Measurements from ENCODE around the gene TTC28. TPM values are rescaled to one million over a fixed set of nuclear protein-coding genes. Genes with fewer than 3 reads are reported as not detected.

The TTC28 gene
- total RNA-seq, 4 donors from 2014 or later = 35.1 to 138 (median 50.8) TPM

DNA sequence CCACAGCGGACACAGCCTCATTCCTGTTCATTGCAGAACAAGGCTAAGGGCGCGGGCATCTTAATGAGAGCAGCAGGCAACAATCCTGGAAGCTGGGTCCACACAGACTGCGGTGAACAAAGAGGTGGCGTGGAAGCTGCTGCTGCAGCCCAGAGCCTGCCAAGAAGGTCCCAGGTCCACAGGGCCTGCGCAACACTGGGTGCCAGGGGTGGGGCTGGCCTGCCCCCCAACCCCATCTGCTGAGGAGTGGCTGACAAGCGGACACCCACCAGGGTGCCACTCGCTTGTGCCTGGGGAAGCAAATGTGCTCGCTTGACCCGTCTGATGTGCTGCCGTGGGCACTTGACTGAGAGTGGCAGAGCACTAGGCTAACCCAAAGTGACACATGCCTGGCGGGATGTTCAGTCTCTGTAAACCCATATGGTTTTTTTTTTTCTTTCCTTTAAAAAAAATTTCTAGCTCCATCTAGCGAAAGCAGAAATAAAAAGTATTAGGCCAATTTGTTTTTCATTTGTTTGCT lies 677.4 kb downstream of the TTC28 start:
- TF ChIP-seq POLR2AphosphoS5 (IDR thresholded peaks at IDR 0.05) = no peak
- no peak for TF ChIP-seq POLR2A (IDR thresholded peaks at IDR 0.05)
- no peak for TF ChIP-seq EP300 (IDR thresholded peaks at IDR 0.05)
- TF ChIP-seq, protein P1, sequence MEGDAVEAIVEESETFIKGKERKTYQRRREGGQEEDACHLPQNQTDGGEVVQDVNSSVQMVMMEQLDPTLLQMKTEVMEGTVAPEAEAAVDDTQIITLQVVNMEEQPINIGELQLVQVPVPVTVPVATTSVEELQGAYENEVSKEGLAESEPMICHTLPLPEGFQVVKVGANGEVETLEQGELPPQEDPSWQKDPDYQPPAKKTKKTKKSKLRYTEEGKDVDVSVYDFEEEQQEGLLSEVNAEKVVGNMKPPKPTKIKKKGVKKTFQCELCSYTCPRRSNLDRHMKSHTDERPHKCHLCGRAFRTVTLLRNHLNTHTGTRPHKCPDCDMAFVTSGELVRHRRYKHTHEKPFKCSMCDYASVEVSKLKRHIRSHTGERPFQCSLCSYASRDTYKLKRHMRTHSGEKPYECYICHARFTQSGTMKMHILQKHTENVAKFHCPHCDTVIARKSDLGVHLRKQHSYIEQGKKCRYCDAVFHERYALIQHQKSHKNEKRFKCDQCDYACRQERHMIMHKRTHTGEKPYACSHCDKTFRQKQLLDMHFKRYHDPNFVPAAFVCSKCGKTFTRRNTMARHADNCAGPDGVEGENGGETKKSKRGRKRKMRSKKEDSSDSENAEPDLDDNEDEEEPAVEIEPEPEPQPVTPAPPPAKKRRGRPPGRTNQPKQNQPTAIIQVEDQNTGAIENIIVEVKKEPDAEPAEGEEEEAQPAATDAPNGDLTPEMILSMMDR (IDR thresholded peaks at IDR 0.05) = no peak
- no peak for ATAC-seq
- Histone ChIP-seq H3K4me3 (no peak overlapping the region), H3K4me1 (peaks cover 0 to 22% (median 13%) of the 10 kb centered on the region in 3 donors), H3K9me3 (no peaks in the 10 kb centered on the region), H3K27ac (no peak overlapping the region), H3K27me3 (no peaks in the 10 kb centered on the region), H3K36me3 (peaks cover 0 to 68% of the 10 kb centered on the region in 2 donors)
- 97 to 100% methylated on average over 2 to 5 of the region's 13 CpGs for WGBS, 2 donors (ENCODE audit: low coverage in 1 of 2)

DNA sequence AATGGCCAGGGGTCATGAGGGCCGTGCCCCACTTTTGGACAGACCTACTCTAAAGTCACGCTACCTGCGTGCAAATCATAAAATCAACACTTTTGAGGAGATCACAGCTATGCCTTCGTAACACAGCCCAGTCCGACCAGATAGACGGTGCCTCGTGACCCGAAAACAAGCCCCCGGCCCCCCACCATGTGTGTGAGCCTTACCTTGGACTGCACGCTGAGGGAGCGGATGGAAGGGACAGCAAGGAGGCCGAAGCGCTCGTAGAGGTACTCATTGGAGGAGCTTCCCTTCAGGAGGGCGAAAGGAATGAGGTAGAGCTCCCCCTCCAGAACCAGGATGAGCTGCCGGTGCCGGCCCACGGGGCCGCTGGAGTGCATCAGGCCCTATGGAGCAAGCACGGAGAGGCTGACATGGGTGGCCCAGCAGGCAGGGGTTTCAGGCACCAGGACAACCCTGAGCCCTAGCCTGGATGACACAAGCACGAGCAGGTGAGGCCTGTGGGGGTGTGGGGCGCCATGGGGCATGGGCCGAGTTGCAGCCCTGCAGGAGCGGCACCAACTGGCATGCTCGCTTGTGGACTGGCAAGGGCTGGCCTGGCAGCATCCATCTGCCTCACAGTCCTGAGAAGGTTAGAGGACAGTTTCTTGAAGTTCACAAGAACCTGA lies 678.3 kb downstream of the TTC28 start:
- Histone ChIP-seq H3K27me3 (no peaks in the 10 kb centered on the region), H3K4me3 (no peak overlapping the region), H3K36me3 (peaks cover 0 to 75% of the 10 kb centered on the region in 2 donors), H3K4me1 (peaks cover 0 to 12% (median 9%) of the 10 kb centered on the region in 3 donors), H3K27ac (no peak overlapping the region), H3K9me3 (no peaks in the 10 kb centered on the region)
- ATAC-seq = no peak
- WGBS, 2 donors (ENCODE audit: low coverage in 1 of 2) = 80 to 90% methylated on average over 1 to 12 of the region's 25 CpGs
- TF ChIP-seq POLR2A (IDR thresholded peaks at IDR 0.05) (no peak), EP300 (IDR thresholded peaks at IDR 0.05) (no peak), POLR2AphosphoS5 (IDR thresholded peaks at IDR 0.05) (no peak)
- TF ChIP-seq, protein P1 (IDR thresholded peaks at IDR 0.05) = no peak

DNA sequence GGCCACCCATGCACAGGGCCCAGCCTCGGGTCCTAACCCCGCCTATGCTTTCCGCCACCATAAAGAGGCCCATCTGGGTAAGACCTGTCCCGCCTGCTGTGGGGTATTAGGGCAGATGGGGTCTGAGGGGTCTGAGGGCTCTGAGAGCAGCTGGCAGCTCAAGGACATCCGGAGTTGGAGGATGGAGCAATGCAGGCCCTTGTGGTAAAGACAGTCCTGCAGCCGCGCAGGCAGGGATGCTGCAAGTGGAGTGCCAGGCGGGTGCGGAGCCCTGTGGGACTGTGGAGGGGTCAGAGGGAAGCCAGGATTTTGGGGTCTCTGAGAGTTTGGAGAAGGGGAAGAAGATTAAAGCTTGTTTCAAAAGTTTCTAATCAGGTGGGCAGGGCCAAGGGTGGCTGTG lies 679.3 kb downstream of the TTC28 start:
- TF ChIP-seq EP300 (IDR thresholded peaks at IDR 0.05) (no peak), POLR2AphosphoS5 (IDR thresholded peaks at IDR 0.05) (no peak), POLR2A (IDR thresholded peaks at IDR 0.05) (no peak)
- Histone ChIP-seq H3K4me1 (peaks cover 0 to 3% (median 2%) of the 10 kb centered on the region in 3 donors), H3K36me3 (peaks cover 0 to 84% of the 10 kb centered on the region in 2 donors), H3K4me3 (no peak overlapping the region), H3K27me3 (no peaks in the 10 kb centered on the region), H3K27ac (no peak overlapping the region), H3K9me3 (no peaks in the 10 kb centered on the region)
- WGBS, 2 donors (ENCODE audit: low coverage in 1 of 2) = 83% methylated on average over 1 of the region's 9 CpGs; no CpG with 5 or more reads in 1 of the 2 donors
- no peak for ATAC-seq

DNA sequence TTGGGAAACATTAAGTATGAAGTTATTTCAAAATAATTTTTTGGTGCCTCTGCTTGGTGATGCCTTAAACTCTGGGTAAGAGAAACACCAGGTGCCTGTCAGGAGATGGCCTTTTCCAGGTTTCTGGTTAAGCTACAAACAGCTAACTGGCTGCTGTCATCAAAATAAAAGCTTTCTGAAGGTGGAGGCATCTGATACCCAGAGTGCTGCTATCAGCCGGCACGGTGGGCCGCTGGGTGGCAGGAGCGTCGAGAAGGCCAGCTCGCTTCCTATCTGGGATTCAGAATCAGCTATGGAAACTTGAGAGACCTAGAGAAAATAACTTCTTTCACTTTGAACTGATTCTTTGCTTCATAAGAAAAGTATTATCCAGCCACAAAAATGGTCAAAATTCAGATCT lies 679.8 kb downstream of the TTC28 start:
- Histone ChIP-seq H3K27me3 (no peaks in the 10 kb centered on the region), H3K9me3 (no peaks in the 10 kb centered on the region), H3K4me3 (no peak overlapping the region), H3K36me3 (peaks cover 0 to 89% of the 10 kb centered on the region in 2 donors), H3K4me1 (peaks cover 0 to 2% (median 0%) of the 10 kb centered on the region in 3 donors), H3K27ac (no peak overlapping the region)
- TF ChIP-seq POLR2A (IDR thresholded peaks at IDR 0.05) (no peak), EP300 (IDR thresholded peaks at IDR 0.05) (no peak), POLR2AphosphoS5 (IDR thresholded peaks at IDR 0.05) (no peak)
- TF ChIP-seq, protein P1 (IDR thresholded peaks at IDR 0.05) = no peak
- ATAC-seq = no peak
- WGBS, 2 donors (ENCODE audit: low coverage in 1 of 2) = 83 to 86% methylated on average over 6 of the region's 6 CpGs

DNA sequence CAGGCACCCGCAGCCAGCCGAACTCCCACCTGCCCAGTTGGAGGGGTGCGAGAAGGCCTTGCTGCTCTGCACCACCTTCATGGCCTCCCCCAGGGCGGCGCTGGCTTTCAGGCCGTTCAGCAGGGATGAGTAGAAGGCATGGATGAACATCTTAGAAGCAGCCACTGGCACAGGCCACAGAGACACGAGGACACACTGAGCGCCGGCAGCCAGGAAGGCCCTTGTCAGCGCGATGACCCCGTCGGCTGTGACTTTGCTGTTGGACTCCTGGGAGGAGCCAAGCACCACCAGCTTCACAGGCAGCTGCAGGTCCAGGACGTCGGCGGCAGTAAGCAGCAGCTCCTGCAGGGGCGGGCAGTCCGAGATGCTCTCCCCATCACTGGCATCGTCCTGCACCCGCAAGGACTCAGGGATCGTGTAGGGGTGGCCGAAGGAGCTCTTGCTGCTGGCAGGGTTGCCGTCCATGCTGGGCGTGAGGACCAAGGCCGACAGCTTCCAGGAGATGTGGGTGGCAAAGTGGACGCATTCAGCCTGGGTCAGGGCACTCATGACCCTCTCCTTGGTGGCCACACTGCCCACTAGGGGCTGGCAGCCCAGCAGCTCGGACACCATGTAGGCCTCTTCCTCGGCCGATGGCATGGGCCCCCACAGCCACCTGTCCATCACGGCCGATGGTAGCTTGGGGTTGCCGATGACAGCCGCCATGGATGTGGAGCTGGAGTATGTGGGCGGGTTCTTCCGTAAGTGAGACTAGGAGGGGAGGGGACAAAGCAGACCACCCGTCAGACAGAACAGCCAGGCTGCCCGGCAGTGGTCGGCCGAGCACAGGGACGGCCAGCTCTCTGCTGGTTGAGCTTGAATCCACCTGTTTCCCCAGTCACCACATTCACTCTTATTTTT lies 680.9 kb downstream of the TTC28 start:
- H3K9me3 ChIP-seq = no peaks in the 10 kb centered on the region
- peaks cover 0 to 93% of the 10 kb centered on the region in 2 donors for H3K36me3 ChIP-seq
- H3K4me1 ChIP-seq = peaks cover 0 to 2% (median 0%) of the 10 kb centered on the region in 3 donors
- TF ChIP-seq, protein P1 (IDR thresholded peaks at IDR 0.05) = no peak
- no peak for TF ChIP-seq EP300 (IDR thresholded peaks at IDR 0.05)
- no peak for TF ChIP-seq POLR2AphosphoS5 (IDR thresholded peaks at IDR 0.05)
- no peak for TF ChIP-seq POLR2A (IDR thresholded peaks at IDR 0.05)
- H3K4me3 ChIP-seq = no peak overlapping the region
- WGBS, 2 donors (ENCODE audit: low coverage in 1 of 2) = 91 to 100% methylated on average over 6 to 7 of the region's 40 CpGs
- no peak overlapping the region for H3K27ac ChIP-seq
- ATAC-seq = no peak
- H3K27me3 ChIP-seq = no peaks in the 10 kb centered on the region

Data from gastroesophageal sphincter (tissue), 4 donors.